H1 (cell line): ENCODE measurements around the gene SMIM33. TPM values are rescaled to one million over a fixed set of nuclear protein-coding genes. Genes with fewer than 3 reads are reported as not detected.

Experiments used
- SAP30 ChIP-seq: fragments of 300-600 bp; sonication (generic); IDR thresholded peaks from 2 replicates; pipeline ENCODE4 v1.7.1; 2012; ENCODE audit warnings: low read length, moderate library complexity, mild to moderate bottlenecking, inconsistent platforms; ENCODE audit not compliant: insufficient read depth, insufficient replicate concordance
- polyA plus RNA-seq, 7 experiments: library from polyadenylated mRNA; depleted of rRNA in 3 of 7; stranded (reverse) in 5 of 7; unstranded in 2 of 7; fragments of >200 nt in 5 of 7; fragments of 200-250 nt in 2 of 7; gene quantifications; 1 replicate in 5 of 7; 2 replicates in 1 of 7; 4 replicates in 1 of 7; pipeline versions ENCODE4 v1.2.1 to v1.2.3, GENCODE V29; 2011 to 2013; ENCODE audit warnings: missing spikeins in 2 of 7, mixed read lengths in 2 of 7
- total RNA-seq: library from RNA; stranded (reverse); fragmentation: NEBNext Ultra II Directional; extraction: Animal tissue kit (Norgen Biotek cat#: 25700); gene quantifications from 2 replicates; pipeline ENCODE4 v1.2.1, GENCODE V29; 2021

SMIM33 gene
- total and polyA plus RNA-seq, 2 of the 8 experiments (the other 6 are each of a cell fraction or from before 2014, with no cell fraction given) = not detected

DNA sequence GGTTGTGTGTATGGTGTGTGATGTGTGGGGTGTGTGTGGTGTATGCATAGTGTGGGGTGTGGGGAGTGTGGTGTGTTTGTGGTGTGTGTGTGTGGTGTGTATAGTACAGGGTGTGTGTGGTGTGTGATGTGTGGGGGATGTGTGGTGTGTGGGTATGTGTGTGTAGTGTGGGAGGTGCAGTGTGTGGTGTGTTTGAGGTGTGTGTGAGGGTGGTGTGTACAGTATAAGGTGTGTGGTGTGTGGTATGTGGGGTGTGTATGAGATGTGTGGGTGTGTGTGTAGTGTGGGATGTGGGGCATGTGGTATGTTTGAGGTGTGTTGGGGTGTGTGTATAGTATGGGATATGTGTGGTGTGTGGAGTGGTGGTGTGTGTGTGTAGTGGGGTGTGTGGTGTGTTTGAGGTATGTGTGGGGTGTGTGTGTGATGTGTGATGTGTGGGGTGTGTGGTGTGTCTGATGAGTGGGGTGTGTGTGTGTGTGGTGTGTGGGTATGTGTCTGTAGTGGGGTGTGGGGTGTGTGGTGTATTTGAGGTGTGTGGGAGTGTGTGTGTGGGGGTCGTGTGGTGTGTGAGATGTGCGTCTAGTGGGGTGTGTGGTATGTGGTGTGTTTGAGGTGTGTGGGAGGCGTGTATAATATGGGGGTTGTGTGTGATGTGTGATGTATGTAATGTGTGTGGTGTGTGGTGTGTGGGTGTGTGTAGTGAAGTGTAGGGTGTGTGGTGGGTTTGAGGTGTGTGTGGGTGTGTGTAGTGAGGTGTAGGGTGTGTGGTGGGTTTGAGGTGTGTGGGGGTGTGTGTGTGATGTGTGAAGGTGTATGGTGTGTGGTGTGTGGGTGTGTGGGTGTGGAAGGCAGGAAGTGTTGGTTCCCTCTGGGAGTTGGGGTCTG, 16.9 kb upstream of the SMIM33 start (continued):
- TF ChIP-seq SAP30 = no peak
- TF ChIP-seq, all 59 proteins: peak for 0
